ENCODE measurements around the gene TMEM208. TPM values are rescaled to one million over a fixed set of nuclear protein-coding genes. Genes with fewer than 3 reads are reported as not detected.

The TMEM208 gene
- polyA plus RNA-seq, 1 donor: 35.2 TPM

DNA sequence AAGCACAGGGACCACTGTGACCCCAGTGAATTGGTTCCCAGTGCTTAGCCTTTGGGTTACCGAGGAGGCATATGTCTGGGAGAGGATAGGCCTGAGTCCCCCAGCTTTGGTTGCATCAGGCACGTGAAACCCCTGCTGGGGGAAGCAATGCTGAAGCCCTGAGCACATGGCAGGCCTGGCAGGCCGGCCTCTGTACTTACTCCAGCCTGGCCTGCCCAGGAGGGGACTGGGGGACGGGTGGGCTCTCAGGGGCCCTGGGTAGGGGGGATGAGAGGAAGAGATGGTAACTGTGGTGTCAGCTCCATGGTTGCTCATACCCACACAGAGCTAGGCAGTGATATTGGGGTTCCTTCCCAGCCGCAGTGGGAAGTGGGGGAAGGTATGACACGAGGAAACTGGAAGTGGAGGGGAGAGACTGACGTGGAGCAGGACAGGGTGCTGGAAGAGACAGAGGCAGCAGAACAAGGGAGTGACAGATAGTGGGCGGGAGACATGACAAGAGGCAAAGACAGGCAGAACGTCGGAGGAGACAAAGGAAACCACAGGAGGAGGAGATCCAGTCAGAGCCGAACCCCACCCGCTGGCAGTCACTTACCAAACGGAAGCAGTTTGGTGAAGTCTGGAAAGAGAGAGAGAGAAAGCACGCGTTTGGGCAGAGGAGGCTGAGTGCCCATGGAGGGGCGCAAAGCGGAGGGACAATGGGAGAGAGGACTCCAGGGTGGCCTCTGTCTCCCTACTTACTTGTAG, 9.1 kb downstream of the TMEM208 start:
- no peak for DNase-seq

DNA sequence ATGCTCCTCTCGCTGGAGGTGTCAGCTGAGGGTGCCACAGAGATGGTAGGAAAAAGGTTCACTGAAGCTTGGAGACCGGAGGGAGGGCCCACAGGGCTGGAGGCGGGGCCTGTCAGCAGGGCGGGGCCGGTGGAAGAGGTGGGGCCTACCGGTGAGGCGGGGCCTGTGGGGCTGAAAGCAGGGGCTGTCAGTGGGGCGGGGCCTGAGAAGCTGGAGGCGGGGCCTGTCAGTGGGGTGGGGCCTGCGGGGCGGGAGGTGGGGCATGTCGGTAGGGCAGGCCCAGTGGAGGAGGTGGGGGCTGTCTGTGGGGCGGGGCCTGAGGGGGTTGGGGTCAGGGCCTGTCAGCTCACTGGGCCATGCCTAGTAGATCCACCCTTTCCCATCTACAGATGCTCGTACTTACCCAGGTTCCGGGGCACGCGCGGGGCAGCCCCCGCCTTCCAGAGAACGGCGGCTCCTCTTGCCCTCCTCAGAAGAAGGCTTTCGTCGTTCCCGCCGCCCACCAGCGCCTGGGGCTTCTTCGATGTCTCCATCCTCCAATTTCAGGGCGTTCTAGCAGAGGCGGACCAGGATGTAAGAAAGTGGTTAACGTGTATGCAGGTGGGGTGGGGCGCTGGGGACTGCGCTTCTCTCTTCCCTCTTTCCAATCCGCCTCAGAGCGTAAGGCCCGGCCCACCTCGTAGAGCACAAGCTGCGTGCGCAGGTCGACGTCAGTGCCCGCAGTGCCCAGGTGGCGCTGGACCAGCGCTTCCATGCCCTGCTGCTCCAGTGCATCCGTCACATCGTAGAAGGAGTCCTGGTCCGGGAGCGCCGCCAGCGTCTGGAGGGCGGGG, 9.8 kb downstream of the TMEM208 start:
- DNase-seq: no peak

DNA sequence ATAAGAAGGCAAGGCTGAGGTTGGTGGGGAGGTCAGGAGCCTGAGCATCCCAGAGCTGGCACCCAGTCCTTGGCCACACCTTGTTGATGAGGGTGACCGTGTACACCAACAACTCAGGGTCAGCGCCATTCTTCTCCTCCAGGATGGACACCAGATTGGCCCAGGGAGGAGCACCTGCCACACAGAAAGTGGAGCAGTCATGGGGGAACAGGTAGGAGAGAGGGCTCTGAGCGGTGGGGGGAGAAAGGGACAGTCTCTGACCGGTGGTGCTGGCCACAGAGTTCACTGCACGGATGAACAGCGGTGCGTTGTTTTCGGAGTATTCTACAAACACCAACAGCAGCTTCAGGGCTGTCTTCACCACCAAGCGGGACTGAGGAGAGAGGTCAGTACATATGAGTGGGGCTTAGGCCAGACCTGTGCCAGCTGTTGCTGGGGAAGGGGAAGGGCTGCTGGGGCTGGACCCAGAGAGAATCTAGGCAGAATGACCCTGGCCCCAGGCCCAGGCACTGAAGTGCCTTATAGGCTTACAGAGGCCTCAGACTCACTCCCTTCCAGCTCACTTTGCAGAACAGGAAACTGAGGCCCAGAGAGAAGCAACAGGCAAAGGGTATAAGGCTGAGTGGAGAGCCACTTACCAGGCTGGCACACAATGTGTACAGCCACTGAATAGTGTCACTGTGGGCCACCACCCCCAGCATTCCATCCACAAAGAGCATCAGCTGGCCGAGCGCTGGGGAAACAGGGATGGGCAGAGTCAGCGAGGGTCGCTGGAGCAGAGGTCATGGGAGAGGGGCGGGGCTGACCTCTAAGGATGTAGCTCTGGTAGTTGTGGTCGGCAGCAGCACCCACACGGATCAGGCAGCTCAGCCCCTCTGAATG, 10.7 kb downstream of the TMEM208 start:
- DNase-seq: no peak

DNA sequence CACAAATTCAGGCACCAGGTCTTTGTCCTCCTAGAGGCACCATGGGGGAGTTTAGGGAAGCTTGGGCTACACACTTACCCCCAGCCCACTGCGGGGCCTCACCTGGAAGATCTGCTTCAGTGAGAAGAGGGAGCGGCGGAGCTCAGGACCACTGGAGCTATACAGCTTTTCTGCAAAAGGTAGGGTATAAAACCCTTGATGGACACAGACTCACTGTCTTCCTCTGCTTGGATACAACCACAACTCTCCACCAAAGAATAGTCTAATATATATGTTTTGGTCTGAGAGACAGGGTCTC, 11.3 kb downstream of the TMEM208 start:
- DNase-seq: no peak

DNA sequence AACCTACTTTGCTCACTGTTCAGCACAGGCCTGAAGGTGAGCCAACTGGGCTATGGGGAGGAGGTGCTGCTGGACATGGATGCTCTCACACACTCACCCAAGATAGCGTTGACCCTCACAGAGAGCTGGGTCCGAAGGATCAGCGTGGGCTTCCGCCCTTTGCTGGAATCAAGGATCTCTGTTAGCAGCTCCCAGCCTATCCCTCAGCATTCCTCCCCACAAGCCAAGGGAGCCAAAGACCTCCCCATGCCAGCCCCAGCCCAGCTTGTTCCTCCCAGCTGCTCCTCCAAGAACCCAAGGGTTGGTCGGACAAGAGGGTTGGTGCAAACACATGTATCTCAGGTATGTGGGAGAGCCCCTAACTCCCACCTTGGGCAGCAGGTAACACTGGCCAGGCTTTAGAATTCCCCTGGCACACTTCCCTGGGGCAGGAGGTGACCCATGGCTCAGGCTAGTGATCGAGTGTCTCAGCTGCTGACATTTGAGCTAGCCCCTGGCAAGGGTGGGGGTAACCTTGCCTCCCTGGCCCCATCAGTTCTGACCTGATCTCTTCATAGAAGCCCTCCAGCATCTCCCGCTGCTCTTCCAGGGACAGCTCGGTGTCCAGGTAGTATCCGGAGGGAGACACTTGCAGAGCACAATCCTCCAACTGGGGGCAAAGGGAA, 12.0 kb downstream of the TMEM208 start:
- no peak for DNase-seq

DNA sequence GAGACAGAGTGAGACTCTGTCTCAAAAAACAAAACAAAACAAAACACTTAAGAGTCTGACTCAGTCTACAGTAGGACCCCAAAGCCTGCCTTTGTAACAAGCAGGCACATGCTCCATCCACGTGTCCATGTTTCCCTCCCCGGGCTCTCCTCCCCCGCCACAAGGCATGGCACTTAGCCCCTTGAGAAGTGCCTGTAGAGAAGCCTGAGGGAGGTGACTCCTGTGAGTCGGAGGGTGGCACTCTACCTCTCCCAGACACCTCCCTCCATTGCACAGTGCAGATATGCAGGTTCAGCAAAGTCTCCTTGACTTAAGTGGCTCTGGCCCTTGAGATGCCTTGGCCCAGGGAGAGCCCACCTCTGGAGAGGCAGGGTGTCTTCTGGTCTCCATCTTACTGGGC, 13.6 kb downstream of the TMEM208 start:
- no peak for DNase-seq

DNA sequence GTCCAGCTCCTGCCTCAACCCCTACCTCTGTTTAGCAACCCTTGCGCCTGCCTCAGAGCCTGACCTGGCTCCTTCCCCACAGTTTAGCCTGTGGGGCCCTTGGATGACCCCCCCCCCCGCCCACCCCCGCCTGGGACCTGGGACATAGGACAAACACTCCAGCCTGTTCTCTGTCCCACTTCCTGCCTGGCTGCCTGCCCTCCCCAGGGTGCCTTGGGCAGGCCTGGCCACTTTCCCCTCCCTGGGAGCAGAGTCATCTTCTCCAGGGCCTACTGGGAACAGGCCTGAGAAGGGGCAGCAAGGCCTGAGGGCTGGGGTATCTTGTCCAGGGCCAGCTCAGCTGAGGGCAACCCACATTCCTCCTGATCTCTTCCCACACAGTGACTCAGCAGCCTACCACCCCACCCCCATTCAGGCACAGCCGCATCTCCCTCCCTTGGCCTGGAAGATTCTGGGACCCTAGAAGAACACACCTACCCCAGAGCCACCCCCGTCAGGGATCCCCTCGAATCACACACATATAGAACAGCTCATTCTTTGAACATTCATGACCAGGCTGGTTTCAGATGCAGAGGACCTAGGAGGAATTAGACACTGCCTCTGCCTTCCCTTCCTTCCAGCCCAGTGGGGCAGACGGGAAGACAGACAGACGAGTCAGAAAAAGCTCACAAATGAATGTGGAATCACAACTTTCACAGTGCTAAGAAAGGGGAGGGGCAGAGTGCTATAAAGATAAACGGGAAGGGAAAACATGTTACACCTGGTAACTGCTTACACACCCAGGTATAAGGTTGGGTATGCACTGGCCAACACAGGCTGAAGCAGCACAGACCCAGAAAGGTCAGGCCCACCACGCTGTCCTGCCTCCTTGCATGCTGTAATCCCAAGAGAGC, 14.3 kb downstream of the TMEM208 start:
- no peak for DNase-seq

DNA sequence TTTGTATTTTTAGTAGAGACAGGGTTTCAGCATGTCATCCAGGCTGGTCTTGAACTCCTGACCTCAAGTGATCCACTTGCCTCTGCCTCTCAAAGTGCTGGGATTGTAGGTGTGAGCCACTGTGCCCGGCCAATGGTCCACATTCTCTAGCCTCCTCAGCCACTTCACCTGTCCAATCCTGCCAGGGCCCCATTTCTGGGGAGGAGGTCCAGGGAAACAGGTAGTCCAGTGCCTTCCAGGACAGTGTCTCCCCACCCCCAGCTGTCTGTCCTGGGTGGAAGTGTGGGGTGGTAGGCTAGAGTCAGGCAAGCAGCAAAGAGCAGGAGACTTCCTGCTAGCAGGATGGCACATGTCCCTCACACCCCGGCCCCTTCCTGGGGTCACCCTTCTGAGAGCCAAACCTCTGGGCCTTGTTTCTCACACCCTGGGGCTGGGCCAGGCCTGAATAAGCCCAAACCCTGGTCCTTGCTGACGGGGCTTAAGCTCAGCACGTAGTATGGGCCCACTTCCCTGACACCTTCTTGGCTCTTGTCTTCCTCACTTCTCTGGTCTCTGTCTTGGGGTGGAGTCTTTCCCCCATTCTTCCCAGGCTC, 15.3 kb downstream of the TMEM208 start:
- no peak for DNase-seq

DNA sequence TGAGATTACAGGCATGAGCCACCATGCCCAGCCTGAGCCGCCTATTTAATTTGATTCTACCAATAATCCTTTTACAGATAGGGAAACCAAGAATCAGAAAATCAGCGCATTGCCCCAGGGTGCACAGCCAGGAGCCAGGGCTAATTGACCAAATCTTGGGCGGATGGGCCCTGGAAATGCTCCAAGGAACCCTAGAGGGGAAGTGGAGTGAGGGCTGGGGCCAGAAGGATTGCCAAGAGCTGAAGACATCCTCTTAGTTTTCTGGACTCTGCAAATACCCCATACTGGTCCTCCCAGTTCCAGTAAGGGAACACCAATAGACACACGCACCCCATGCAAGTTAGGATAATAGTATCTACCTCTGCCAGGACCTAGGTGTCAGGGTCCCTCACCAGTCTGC, 16.6 kb downstream of the TMEM208 start:
- DNase-seq: no peak

DNA sequence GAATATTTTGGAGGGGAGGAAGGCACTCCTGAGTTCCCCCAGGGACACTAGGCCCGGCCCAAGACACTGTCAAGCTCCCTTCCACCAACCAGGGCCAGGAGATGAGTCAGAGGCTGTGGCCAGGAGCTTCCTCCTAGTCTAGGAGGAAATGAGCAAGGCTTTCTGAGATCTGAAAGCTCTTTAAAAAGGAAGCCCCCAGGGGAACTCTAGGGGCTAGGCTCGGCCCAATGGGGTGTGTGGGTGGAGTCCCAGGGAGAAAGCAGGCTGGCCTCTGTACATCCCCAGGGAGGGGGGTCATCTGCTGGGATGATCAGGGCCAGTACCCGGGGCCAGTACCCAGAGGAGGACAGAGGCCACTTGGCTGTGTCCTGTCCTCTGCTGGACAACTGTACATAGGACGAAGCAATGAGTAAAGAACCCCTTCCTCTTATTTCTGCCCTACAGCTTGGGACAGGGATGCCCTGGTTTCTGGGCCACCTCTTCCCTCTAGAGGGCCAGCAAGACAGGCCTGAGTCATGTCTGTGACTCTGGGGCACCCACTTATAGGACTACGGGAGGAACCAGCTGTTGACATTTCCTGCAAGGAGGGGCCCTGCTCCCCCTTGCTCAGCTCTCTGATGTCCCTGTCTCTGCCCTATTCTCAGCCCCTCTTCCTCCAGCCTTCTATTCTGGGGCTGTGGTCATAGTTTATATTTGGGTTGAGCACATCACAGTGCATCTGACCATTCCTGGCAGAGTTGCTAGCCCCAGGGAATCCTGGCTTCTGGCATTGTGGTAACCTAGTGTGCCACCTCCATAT, 17.7 kb downstream of the TMEM208 start:
- no peak for DNase-seq

DNA sequence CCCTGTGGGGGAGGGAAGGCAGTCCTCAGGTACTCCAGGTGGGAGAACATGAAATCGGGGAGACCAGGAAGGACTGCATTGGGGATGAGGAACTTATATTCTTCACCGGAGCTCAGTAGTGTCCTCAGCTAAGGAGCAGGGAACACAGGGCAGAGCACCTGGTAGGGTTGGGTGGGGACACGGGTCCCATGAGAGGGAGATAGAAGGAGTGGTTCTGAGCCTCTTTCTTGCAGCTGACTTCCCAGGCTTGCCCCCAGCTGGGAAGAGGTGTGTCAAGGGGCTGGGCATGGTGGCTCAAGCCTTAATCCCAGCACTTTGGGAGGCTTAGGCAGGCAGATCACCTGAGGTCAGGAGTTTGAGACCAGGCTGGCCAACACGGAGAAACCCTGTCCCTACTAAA, 18.3 kb downstream of the TMEM208 start:
- DNase-seq: no peak

DNA sequence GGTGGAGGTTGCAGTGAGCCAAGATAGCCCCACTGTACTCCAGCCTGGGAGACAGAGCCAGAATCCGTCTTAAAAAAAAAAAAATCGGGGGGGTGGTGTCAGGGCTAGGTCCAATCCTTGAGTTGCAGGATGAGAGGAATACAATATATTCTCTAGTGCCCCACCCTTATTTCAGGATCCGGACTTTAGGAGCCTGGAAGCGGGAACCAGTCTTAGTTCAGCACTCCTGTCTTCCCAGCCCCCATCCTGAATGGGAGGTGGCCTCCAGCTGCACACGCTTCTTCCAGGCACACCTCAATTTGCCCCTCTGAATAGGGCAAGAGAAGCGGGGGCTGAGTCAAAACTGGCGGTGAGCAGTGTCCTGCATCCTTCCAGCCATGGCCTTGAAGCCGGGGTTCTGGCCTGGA, 18.7 kb downstream of the TMEM208 start:
- DNase-seq: no peak

DNA sequence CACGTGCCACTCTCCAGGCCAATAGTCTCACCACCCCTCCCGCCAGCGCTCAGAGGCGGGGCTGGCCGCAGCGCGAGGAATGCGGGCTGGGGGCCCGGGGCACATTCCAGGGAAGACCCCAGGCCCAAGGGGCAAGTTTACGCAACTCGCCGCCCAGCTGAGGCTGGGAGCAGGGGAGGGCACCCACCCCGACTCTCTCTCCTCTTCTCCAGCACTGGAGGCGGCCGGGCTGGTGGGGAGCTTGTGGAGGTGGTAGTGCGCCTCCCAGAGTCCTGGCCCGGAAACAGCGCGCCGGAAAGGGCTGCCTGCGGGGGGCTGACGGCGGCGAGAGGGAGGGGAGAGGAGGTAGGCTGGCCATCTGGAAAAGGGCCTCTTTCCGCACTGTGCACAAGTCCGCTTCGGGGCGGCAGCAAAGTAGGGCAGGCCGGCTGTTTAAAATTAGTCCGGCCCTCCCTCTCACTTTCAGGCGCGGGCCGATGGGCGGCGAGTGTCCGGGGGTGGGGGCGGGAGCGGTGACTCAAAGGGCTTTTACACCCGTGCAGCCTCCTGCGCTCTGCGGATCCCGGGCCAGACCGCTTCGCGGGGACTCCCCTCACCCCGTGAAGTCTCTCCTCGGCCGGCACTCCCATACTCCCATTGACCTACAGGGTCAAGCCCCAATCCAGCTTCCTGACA, 19.3 kb downstream of the TMEM208 start:
- peak; percentile 80 for DNase-seq

DNA sequence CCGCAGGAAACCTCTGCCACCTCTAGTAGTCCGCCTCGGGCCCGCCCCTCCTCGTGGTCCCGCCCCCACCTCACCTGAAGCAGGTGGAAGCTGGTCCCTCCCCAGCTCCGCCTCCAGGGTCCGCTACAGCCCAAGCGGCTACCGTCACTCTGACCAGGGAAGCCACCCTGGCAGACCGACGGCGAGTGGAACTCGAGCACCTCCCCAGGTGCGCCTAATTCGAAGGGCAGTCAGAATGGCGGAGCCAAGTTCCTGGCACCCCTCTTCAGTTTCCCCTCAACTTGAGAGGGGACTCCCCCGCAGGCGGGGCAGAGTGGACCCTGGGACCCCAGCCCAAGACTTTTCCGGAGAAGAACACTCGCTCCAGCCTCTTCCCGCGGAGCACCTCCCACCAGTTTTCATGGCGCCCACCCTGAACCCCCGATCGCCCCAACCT, 19.8 kb downstream of the TMEM208 start:
- no peak for DNase-seq

DNA sequence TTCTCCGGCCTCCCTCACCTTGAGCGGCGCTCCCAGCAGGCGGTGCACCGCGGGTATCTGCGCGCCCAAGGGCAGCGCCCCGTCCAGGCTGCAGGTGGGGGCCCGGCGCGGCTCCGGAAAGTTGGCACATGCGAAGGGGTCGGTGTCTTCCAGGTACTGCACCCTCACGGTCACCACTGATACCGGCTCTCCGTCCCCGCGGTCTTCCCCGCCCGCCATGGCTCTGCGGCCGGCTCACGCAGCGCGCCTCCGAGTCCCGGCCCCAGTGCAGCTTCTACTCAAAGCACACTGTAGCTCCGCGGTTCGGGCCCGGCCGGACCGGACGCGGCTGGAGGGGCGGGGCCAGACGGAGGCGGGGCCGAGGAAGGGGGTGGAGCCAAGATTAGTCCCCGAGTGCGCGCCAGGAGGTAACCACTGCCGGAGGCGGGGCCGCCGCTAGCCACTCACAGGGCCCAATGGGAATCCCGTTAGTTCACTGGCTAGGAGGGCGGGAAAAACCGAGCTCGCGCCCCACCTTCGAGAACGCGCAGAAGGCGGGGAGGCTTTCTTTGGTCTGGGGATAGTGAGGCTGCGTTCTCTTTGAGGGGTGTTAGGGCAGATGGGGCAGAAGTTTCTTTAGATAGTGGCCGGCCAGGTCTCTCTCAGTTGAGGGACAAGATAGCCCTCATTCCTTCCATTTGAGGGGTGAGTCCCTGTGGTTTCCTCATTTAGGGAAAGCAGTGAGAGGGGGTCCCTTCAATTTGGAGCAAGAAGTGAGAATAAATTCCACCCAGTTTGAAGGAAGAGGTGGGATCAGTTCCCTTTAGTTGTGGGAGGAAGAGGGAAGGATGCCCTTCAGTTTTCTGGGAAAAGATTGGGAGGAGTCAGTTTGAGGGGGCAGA, 20.5 kb downstream of the TMEM208 start, which contains the start of gene FHOD1:
TSS of gene FHOD1 (minus strand) at position 290 of the 881 bp plus-strand sequence. CDS start at position 219, 71 bp downstream.
- DNase-seq: peak; percentile 93

DNA sequence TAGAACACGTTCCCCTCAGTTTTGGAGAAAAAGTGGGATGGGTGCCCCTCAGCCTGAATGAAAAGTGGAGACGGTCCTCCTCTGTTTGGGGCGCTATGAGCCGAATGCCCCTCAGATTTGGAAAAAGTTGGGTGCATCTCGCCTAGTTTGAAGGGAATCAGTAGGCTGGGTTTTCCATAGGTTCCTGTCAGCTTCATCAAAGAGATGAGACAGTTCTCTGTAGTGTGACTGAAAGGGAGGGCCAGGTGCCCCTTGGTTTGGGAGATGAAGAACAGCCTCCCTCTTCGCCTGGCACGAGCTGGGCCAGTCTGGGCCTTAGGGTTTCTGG, 21.1 kb downstream of the TMEM208 start:
- no peak for DNase-seq

DNA sequence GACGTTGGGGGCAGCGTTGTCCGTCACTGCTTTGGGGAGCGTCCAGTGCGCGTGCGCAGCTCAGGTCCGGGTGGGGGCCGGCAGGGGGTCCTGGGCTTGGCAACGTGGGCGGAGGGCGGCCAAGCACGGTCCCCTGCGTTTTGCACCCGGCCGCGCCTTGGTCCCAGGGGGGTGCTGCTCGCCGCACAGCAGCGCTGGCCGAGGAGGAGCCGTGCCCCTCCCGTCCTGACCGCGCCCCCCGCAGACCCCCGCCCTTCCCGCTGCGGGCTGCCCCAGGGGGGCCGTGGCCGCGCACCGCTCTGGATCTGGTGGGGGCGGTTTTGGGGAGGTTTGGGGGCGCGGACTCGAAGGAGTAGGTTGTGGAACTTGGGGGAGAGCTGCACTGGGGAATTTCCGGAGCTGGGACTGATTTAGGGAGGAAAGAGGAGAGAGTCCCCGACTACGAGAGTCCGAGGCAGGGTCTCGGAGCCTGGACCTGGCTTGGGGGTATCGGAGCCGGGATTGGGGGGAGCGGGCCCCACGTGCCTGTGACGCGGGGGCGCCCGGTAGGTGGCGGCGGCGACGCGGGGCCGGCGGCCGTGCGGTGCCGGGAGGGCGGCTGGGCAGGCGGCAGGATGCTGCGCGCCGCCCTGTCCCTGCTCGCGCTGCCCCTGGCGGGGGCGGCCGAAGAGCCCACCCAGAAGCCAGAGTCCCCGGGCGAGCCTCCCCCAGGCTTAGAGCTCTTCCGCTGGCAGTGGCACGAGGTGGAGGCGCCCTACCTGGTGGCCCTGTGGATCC, 21.7 kb downstream of the TMEM208 start, which contains the start of gene SLC9A5:
TSS of gene SLC9A5 (plus strand) at position 579 of the 777 bp plus-strand sequence. CDS start at position 615, 36 bp downstream.
- DNase-seq: no peak

All from left kidney (tissue), 2 donors.